HG03520 (cell line): ENCODE measurements around the gene DSP.

Experiments used
- ATAC-seq: cut with Tn5 transposase; IDR thresholded peaks from one replicate; pipeline ENCODE4 v1.9.1; 2021; ENCODE audit warnings: mild to moderate bottlenecking, moderate library complexity; ENCODE audit not compliant: unreplicated experiment

DSP gene

DNA sequence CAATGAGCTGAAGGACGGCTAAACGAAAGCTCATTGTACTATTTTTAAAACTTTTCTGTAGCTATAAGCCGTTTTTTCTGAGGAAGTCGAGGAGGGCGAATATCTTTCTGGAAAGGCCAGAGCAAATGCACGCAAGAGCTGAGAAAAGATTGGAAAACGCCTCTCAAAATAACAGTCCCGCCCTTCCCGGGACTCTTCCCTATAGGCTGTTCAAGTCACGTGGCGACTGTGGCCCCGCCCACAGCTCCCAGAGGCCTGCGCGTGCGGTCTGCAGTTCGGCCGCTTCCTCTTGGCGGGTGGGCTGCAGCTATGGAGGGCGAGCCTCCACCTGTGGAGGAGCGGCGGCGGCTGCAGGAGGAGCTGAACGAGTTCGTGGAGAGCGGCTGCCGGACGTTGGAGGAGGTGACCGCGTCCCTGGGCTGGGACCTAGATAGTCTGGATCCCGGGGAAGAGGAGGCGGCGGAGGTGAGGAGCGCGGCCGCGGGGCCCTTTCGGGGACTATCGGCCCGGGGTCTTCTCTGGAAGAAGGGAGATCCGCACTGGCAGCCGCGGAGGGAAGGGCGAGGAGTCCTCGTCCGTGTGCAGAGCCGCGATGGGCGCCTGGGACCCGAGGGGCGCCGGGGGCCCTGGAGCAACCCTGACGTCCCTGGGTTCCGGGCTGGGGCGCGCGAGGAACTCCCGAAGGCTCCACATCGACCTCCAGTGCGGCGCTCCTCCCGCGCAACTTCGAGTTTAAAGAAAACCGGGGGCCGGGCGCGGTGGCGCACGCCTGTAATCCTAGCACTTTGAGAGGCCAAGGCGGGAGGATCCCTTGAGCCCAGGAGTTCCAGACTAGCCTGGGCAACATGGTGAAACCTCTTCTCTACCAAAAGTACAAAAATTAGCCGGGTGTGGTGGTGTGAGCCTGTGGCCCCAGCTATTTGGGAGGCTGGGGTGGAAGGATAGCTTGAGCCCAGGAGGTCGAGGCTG, 48.8 kb downstream of the DSP start, which contains the start of gene SNRNP48:
TSS of gene SNRNP48 (plus strand) at position 250 of the 969 bp plus-strand sequence. CDS start at position 310, 60 bp downstream.
- peak; percentile 100 for ATAC-seq

DNA sequence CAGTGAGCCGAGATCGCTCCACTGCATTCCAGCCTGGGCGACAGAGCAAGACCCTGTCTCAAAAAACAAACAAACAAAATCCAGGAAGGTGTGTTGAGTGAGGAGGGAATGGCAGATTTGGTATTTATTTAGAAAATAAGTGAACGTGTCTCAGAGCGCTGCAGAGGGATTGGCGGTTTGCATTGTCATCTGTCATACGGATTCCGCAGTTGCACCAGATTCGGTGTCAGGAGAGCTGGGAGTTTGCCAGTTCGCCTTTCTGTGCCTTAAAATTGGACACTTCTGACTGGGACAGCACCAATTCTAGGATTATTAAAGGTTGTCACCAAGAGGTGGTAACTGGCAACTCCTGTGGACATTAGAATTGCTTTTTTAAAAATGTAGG, 49.4 kb downstream of the DSP start:
- no peak for ATAC-seq

DNA sequence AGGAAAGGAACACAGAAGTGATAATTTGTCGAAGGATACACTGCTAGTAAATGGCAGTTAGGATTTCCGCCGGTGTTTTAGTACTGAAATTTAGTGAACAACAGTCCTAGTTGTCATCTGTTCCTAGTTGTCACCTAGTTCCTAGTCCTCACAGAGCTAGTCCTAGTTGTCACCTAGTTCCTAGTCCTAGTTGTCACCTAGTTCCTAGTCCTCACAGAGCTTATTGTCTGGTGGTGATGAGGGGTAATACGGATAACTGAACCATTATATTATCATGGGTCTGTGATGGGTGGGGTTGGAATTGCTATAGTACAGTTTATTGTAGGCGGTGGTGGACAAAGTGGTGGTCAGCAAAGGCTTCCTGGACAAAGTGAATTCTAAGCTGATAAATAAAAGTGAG, 50.3 kb downstream of the DSP start:
- no peak for ATAC-seq

DNA sequence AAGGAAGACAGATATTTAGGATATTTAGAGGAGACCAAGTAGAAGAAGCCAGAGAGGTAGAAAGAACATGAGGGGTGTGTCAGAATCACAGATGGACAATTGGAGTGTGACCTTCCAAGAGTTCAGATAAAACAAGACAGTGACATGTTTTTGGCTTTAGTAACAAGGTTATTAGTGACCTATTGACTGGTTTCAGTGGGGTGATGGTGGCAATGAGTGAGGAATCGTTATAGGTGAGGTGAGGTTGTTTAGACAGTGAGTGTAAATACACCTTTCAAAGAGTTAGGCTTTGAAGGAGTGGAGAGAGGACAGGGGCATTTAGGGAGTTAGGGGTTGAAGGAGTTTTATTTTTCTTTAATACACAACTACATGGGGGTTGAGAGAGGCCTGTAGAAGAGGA, 51.8 kb downstream of the DSP start:
- ATAC-seq = no peak

GRCh38 chr6:7594579-7595125, 53.2 kb downstream of the DSP start:
- no peak for ATAC-seq

GRCh38 chr6:7604003-7604402, 62.5 kb downstream of the DSP start:
- no peak for ATAC-seq

DNA sequence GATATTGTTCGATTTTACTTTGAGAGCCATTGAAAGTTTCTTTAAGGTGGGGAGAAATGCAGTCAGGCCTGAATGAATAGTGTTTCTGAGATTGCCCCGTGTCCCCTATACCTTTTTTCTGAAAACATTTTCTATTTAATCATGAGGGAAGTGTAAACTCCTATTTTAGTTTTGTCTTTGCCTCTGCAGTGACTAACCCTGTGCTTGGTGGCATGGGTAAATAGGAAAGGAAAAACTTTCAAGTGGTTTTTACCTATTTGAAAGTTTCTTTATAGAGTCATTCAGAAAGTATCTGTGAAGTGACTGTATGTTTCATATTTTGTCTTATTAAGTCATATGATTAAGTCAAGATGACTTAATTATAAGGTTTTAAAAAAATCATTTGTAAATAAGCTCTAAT, 63.0 kb downstream of the DSP start:
- ATAC-seq = no peak

- no peak for ATAC-seq
These were observed 74.3 kb downstream of the DSP start for GRCh38 chr6:7615611-7616383.

GRCh38 chr6:7617801-7618764, 76.6 kb downstream of the DSP start:
- no peak for ATAC-seq

- no peak for ATAC-seq
These were observed 80.3 kb downstream of the DSP start for GRCh38 chr6:7621761-7622160.

GRCh38 chr6:7624796-7625710, 83.6 kb downstream of the DSP start:
- ATAC-seq = no peak

DNA sequence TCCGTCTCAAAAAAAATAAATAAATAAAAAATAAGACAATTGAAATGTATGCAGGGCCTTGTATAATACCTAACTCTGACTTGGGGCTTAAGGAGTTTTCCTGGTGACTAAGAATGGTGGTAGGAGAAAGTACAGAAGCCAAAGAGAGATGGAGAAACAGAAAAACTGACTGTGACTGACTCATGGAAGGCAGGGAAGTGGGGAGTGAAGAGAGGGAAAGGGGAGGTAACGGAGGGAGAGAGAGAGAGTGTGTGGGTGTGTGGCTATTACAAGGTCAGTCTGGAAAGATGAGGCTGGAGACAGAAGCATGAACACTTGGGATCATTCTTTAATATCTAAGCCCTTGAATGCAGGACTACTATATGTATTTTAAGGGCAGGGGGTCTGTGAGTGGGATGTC, 87.0 kb downstream of the DSP start:
- no peak for ATAC-seq

GRCh38 chr6:7628909-7629308, 87.4 kb downstream of the DSP start:
- ATAC-seq = no peak

- ATAC-seq = no peak
These were observed 87.8 kb downstream of the DSP start for GRCh38 chr6:7629321-7629720.

DNA sequence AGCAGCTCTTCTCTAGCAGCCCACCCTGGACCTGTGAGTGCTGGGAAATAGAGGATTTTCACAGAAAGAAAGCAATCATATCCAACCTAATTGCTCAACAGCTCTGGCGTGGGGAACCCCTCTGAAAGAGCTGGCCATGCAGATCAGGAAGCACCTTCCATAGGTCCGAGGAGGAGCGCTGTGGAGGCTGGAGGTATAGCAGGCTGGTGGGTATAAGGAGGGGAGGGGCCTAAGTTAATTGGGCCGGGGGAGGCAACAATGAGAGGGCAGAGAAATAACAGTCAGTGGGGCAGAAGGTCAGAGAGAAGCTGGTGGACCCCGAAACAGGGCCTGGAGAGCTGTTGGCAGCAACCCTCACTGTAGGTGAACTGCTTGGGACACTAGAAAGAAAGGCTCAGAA, 89.3 kb downstream of the DSP start:
- ATAC-seq = no peak

DNA sequence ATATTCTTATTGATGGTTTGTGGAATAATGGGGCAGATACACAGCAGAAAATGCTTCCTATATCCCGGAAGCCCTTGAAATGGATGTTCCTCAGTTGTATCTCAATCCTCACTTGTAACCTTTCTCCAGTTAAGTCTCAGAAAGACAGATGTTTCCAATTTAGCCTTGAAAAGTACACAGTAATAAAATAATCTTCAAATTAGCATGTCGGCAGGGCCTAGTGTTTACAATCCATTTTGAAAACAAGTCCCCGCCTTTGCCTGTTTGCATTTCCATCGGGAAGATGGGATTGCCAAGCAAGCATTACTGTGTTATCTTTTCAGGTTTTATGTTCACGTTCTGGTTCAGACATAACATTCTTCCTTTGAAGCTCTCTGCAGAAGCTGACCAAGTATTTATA, 90.0 kb downstream of the DSP start:
- no peak for ATAC-seq

- no peak for ATAC-seq
These were observed 91.2 kb downstream of the DSP start for GRCh38 chr6:7632501-7633290.

GRCh38 chr6:7633361-7633760, 91.9 kb downstream of the DSP start:
- no peak for ATAC-seq

DNA sequence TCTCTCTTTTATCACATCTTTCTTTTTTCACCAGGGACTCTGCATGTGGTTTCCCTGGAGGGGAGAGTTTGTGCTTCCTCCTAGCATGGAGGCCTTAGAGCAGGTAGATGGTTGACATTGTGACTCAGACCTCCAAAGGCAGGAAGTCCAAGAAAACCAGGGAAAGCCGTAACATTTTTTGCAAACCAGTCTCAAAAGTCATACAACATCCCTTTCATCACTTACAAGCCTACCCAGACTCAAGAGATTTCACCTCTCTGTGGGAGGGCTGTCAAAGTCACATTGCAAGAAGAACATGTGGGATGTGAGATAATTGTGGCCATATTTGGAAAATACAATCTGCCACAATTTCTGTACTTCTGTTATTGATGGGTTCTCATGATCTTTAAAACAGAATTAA, 94.7 kb downstream of the DSP start:
- ATAC-seq = no peak
